SK-N-SH (cell line): ENCODE measurements around the gene SLC25A46. TPM values are rescaled to one million over a fixed set of nuclear protein-coding genes. Genes with fewer than 3 reads are reported as not detected.

Source experiments
- CTCF ChIA-PET: fragments of 300-600, 350-600 bp; formaldehyde crosslinking; extraction: SDS; loops from one replicate; lab custom pipeline; 2021; lab: Yijun Ruan, JAX
- POLR2A ChIA-PET: fragments of 350-600 bp; sonication (Branson Sonifier 250); formaldehyde crosslinking; extraction: SDS; loops from one replicate; lab custom pipeline; 2020; ENCODE audit warnings: antibody characterized with exemption, inconsistent platforms; lab: Yijun Ruan, JAX
- DNase-seq: peaks from one replicate; pipeline ENCODE4 v3.0.0; 2012
- H2AFZ ChIP-seq: fragments of 200-600 bp; sonication (generic); 2 replicates; pipeline ENCODE4 v1.8.1; 2016; ENCODE audit warnings: antibody characterized with exemption, mild to moderate bottlenecking, low read depth
- H3F3A ChIP-seq: fragments of 200-600 bp; sonication (generic); replicated peaks from 2 replicates; pipeline ENCODE3; 2016; ENCODE audit warnings: antibody characterized with exemption, mild to moderate bottlenecking; ENCODE audit not compliant: insufficient read depth
- H3K27ac ChIP-seq, 2 experiments: fragments of 200-500 bp in 1 of 2; fragments of 200-600 bp in 1 of 2; sonication (Bioruptor generic) in 1 of 2; sonication (generic), shearing (Covaris generic) in 1 of 2; 2 replicates each; pipeline versions ENCODE4 v1.5.1 to v1.6.1; 2014 to 2016; ENCODE audit warnings: low read depth in 2 of 2, inconsistent platforms in 1 of 2, low read length in 1 of 2, mild to moderate bottlenecking in 1 of 2, mixed read lengths in 1 of 2
- H3K27me3 ChIP-seq: fragments of 200-600 bp; sonication (generic), shearing (Covaris generic); 2 replicates; pipeline ENCODE4 v1.6.1; 2016; ENCODE audit warnings: mixed run types; ENCODE audit not compliant: insufficient read depth
- H3K36me3 ChIP-seq, 2 experiments: fragments of 200-500 bp in 1 of 2; fragments of 200-600 bp in 1 of 2; sonication (Bioruptor generic) in 1 of 2; sonication (generic) in 1 of 2; replicated peaks in 1 of 2; 2 replicates each; pipeline versions ENCODE3 to v1.5.1; 2014 to 2016; ENCODE audit warnings: low read length in 1 of 2, mild to moderate bottlenecking in 1 of 2; ENCODE audit not compliant: insufficient read depth in 2 of 2, control insufficient read depth in 1 of 2
- H3K4me1 ChIP-seq, 2 experiments: fragments of 200-500 bp in 1 of 2; fragments of 200-600 bp in 1 of 2; sonication (Bioruptor generic) in 1 of 2; sonication (generic), shearing (Covaris generic) in 1 of 2; 2 replicates each; pipeline versions ENCODE4 v1.5.1 to v1.6.1; 2014 to 2016; ENCODE audit warnings: low read depth in 1 of 2, low read length in 1 of 2, mixed run types in 1 of 2; ENCODE audit not compliant: insufficient read depth in 2 of 2, control insufficient read depth in 1 of 2
- H3K4me2 ChIP-seq: fragments of 200-600 bp; sonication (generic), shearing (Covaris generic); 2 replicates; pipeline ENCODE4 v1.6.1; 2017; ENCODE audit warnings: mixed run types
- H3K4me3 ChIP-seq, 2 experiments: fragments of 200-500 bp in 1 of 2; fragments of 200-600 bp in 1 of 2; sonication (Bioruptor generic) in 1 of 2; sonication (generic), shearing (Covaris generic) in 1 of 2; 2 replicates each; pipeline versions ENCODE4 v1.5.1 to v1.8.1; 2014 to 2016; ENCODE audit warnings: low read depth in 2 of 2, inconsistent platforms in 1 of 2, low read length in 1 of 2, mild to moderate bottlenecking in 1 of 2, mixed read lengths in 1 of 2, moderate library complexity in 1 of 2
- H3K79me2 ChIP-seq: fragments of 200-600 bp; sonication (generic); 2 replicates; pipeline ENCODE4 v1.8.1; 2017; ENCODE audit warnings: mild to moderate bottlenecking; ENCODE audit not compliant: insufficient read depth
- H3K9ac ChIP-seq: fragments of 200-600 bp; sonication (generic); 2 replicates; pipeline ENCODE4 v1.6.1; 2017; ENCODE audit warnings: mixed run types
- H3K9me2 ChIP-seq: fragments of 200-600 bp; sonication (generic); 2 replicates; pipeline ENCODE4 v1.6.1; 2017; ENCODE audit warnings: mixed run types
- H3K9me3 ChIP-seq: fragments of 200-600 bp; sonication (generic); 2 replicates; pipeline ENCODE4 v1.6.1; 2017; ENCODE audit warnings: mixed run types, mild to moderate bottlenecking, moderate library complexity
- H4K20me1 ChIP-seq: fragments of 200-600 bp; sonication (generic); 2 replicates; pipeline ENCODE4 v1.6.1; 2017; ENCODE audit warnings: mild to moderate bottlenecking, mixed run types; ENCODE audit not compliant: insufficient read depth
- ELF1 ChIP-seq: IDR thresholded peaks from 2 replicates; pipeline ENCODE4 v1.4.0; 2012
- FOXM1 ChIP-seq: IDR thresholded peaks from 2 replicates; pipeline ENCODE4 v1.4.0; 2012; ENCODE audit warnings: low read depth, mild to moderate bottlenecking
- MXI1 ChIP-seq: IDR thresholded peaks from 2 replicates; pipeline ENCODE4 v1.6.1; 2012; ENCODE audit warnings: mild to moderate bottlenecking, low read depth, low read length, improper control_type of control experiment
- NFIC ChIP-seq: IDR thresholded peaks from 2 replicates; pipeline ENCODE4 v1.4.0; 2012; ENCODE audit warnings: borderline replicate concordance
- RAD21 ChIP-seq: IDR thresholded peaks from 2 replicates; pipeline ENCODE4 v1.6.1; 2012; ENCODE audit warnings: mild to moderate bottlenecking, low read length
- RFX5 ChIP-seq: IDR thresholded peaks from 2 replicates; pipeline ENCODE4 v1.6.1; 2012; ENCODE audit warnings: mild to moderate bottlenecking, improper control_type of control experiment, low read length
- SIN3A ChIP-seq: IDR thresholded peaks from 2 replicates; pipeline ENCODE4 v1.6.1; 2012; ENCODE audit warnings: low read depth, mild to moderate bottlenecking, low read length, moderate library complexity, borderline replicate concordance
- TAF1 ChIP-seq: IDR thresholded peaks from 2 replicates; pipeline ENCODE4 v1.6.1; 2012; ENCODE audit warnings: low read depth, mild to moderate bottlenecking, low read length, moderate library complexity, borderline replicate concordance
- TCF12 ChIP-seq: IDR thresholded peaks from 2 replicates; pipeline ENCODE4 v1.4.0; 2012
- TEAD4 ChIP-seq: IDR thresholded peaks from 2 replicates; pipeline ENCODE4 v1.4.0; 2012; ENCODE audit warnings: mild to moderate bottlenecking, borderline replicate concordance; ENCODE audit not compliant: insufficient read depth
- YY1 ChIP-seq: IDR thresholded peaks from 2 replicates; pipeline ENCODE4 v1.4.0; 2012; ENCODE audit warnings: low read depth, mild to moderate bottlenecking
- WGBS: methylation state at CpG from one replicate; pipeline ENCODE4 v1.1.6; 2017; ENCODE audit warnings: low lambda C conversion rate; 5-methylcytosine and 5-hydroxymethylcytosine counted together
- polyA plus RNA-seq, 3 experiments: library from polyadenylated mRNA; depleted of rRNA; stranded (reverse); fragments of >200 nt; gene quantifications; 2 replicates each; pipeline ENCODE4 v1.2.3, GENCODE V29; 2012
- TF ChIP-seq, protein P1 (sequence below): IDR thresholded peaks from 2 replicates; pipeline ENCODE4 v1.4.0; 2012; ENCODE audit warnings: low read depth, borderline replicate concordance
- TF ChIP-seq, protein P2 (sequence below): IDR thresholded peaks from 2 replicates; pipeline ENCODE4 v1.6.1; 2012; ENCODE audit warnings: mild to moderate bottlenecking, low read depth, low read length, moderate library complexity
- TF ChIP-seq, protein P3 (sequence below): IDR thresholded peaks from 2 replicates; pipeline ENCODE4 v1.4.0; 2012; ENCODE audit warnings: low read depth, borderline replicate concordance

SLC25A46 gene
- polyA plus RNA-seq, 1 of the 3 experiments (the other 2 are of a cell fraction): 15.7 TPM

GRCh38 chr5:110752953-110753352 is 14.1 kb downstream of the SLC25A46 start:
- Histone ChIP-seq H3F3A (peaks cover 18% of the 10 kb centered on the region), H3K27ac (no peak overlapping the region), H3K4me2 (no peak overlapping the region), H3K79me2 (no peaks in the 10 kb centered on the region), H3K27me3 (no peaks in the 10 kb centered on the region), H3K9ac (no peak overlapping the region), H4K20me1 (no peaks in the 10 kb centered on the region), H3K9me2 (no peaks in the 10 kb centered on the region), H2AFZ (no peak overlapping the region), H3K4me3 (no peak overlapping the region), H3K4me1 (no peaks in the 10 kb centered on the region), H3K36me3 (peaks cover 46 to 88% of the 10 kb centered on the region in 2 experiments), H3K9me3 (no peaks in the 10 kb centered on the region)
- ChIA-PET CTCF (interaction anchor here (1.0 to 1.3 kb wide), 2 partner anchors 10 to 312 kb away, joined by 3 read pairs; no protein-coding TSS in a partner anchor), POLR2A (no interaction called here)
- TF ChIP-seq YY1 (no peak), FOXM1 (no peak), TEAD4 (no peak), TCF12 (no peak), RFX5 (no peak), ELF1 (no peak), TAF1 (no peak), MXI1 (no peak), SIN3A (no peak), RAD21 (no peak), NFIC (no peak)
- TF ChIP-seq, protein P1, sequence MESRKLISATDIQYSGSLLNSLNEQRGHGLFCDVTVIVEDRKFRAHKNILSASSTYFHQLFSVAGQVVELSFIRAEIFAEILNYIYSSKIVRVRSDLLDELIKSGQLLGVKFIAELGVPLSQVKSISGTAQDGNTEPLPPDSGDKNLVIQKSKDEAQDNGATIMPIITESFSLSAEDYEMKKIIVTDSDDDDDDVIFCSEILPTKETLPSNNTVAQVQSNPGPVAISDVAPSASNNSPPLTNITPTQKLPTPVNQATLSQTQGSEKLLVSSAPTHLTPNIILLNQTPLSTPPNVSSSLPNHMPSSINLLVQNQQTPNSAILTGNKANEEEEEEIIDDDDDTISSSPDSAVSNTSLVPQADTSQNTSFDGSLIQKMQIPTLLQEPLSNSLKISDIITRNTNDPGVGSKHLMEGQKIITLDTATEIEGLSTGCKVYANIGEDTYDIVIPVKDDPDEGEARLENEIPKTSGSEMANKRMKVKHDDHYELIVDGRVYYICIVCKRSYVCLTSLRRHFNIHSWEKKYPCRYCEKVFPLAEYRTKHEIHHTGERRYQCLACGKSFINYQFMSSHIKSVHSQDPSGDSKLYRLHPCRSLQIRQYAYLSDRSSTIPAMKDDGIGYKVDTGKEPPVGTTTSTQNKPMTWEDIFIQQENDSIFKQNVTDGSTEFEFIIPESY: no peak
- TF ChIP-seq, protein P2, sequence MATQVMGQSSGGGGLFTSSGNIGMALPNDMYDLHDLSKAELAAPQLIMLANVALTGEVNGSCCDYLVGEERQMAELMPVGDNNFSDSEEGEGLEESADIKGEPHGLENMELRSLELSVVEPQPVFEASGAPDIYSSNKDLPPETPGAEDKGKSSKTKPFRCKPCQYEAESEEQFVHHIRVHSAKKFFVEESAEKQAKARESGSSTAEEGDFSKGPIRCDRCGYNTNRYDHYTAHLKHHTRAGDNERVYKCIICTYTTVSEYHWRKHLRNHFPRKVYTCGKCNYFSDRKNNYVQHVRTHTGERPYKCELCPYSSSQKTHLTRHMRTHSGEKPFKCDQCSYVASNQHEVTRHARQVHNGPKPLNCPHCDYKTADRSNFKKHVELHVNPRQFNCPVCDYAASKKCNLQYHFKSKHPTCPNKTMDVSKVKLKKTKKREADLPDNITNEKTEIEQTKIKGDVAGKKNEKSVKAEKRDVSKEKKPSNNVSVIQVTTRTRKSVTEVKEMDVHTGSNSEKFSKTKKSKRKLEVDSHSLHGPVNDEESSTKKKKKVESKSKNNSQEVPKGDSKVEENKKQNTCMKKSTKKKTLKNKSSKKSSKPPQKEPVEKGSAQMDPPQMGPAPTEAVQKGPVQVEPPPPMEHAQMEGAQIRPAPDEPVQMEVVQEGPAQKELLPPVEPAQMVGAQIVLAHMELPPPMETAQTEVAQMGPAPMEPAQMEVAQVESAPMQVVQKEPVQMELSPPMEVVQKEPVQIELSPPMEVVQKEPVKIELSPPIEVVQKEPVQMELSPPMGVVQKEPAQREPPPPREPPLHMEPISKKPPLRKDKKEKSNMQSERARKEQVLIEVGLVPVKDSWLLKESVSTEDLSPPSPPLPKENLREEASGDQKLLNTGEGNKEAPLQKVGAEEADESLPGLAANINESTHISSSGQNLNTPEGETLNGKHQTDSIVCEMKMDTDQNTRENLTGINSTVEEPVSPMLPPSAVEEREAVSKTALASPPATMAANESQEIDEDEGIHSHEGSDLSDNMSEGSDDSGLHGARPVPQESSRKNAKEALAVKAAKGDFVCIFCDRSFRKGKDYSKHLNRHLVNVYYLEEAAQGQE: no peak
- TF ChIP-seq, protein P3, sequence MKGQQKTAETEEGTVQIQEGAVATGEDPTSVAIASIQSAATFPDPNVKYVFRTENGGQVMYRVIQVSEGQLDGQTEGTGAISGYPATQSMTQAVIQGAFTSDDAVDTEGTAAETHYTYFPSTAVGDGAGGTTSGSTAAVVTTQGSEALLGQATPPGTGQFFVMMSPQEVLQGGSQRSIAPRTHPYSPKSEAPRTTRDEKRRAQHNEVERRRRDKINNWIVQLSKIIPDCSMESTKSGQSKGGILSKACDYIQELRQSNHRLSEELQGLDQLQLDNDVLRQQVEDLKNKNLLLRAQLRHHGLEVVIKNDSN: no peak
- 89% methylated on average over 1 of the region's 1 CpG for WGBS
- DNase-seq: no peak
